ENCODE data around the gene LCE1D. TPM values are rescaled to one million over a fixed set of nuclear protein-coding genes. Genes with fewer than 3 reads are reported as not detected.

The LCE1D gene
- total RNA-seq, 1 donor from 2014 or later: not detected

DNA sequence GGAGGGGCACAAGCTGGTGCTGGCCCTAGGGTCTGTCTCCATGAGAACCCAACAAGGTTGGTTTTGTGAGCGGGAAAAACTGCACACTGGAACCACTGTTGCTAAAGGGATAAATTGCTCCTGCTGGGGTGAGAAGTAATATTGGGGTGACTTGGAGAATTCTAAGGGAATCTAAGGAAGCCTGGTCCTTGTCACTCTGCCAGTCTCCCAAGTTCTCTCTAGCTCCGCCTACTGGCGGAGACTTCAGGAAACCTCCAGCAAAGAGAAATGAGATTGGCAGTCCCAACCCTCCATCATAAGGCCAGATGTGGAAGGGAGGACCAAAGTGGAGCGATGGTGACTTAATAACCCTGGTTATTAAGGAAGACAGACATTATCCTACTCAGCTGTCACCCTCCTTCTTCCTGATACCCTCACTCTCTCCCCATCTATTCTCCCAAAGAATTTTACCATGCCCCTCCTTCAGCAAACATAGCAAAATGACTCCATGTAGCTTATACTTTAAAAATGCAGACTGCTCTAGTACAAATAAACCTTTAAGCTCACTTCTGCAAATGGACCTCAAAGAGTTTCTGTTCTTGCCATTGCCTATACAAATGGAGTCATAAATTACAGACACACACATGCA lies 18.9 kb upstream of the LCE1D start:
- no peak overlapping the region for H3K27ac Mint-ChIP-seq (ENCODE audit: unreplicated experiment)
- H3K9me3 Mint-ChIP-seq (ENCODE audit: unreplicated experiment): no peaks in the 10 kb centered on the region
- H3K4me3 Mint-ChIP-seq (ENCODE audit: unreplicated experiment): no peak overlapping the region
- peaks cover 2% of the 10 kb centered on the region for H3K27me3 Mint-ChIP-seq (ENCODE audit: unreplicated experiment)
- TF ChIP-seq, protein P1, sequence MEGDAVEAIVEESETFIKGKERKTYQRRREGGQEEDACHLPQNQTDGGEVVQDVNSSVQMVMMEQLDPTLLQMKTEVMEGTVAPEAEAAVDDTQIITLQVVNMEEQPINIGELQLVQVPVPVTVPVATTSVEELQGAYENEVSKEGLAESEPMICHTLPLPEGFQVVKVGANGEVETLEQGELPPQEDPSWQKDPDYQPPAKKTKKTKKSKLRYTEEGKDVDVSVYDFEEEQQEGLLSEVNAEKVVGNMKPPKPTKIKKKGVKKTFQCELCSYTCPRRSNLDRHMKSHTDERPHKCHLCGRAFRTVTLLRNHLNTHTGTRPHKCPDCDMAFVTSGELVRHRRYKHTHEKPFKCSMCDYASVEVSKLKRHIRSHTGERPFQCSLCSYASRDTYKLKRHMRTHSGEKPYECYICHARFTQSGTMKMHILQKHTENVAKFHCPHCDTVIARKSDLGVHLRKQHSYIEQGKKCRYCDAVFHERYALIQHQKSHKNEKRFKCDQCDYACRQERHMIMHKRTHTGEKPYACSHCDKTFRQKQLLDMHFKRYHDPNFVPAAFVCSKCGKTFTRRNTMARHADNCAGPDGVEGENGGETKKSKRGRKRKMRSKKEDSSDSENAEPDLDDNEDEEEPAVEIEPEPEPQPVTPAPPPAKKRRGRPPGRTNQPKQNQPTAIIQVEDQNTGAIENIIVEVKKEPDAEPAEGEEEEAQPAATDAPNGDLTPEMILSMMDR (IDR thresholded peaks at IDR 0.05; ENCODE audit: unreplicated experiment): peak; percentile 41
- H3K4me1 Mint-ChIP-seq (ENCODE audit: unreplicated experiment): no peaks in the 10 kb centered on the region
- DNase-seq (ENCODE audit: low spot score): peak; percentile 51
- H3K36me3 Mint-ChIP-seq (ENCODE audit: low read depth, unreplicated experiment): no peaks in the 10 kb centered on the region

DNA sequence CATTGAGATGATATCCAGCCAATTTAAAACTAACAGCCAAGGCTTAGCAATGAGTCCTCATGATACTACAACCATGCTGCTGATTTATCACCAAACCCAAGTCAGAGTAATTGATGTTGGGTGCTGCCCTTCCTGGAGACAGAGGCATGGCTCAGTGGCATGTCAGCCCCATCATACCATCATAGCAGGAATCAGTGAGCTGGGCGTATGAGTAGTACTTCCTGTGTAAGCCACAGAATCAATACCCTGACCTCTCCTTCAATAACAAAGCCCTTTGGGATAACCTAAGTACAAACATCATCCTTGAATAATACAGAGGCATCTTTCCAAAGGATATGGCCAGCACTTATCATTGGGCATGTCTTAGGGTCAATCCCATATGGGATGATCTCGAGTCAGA lies 13.4 kb upstream of the LCE1D start:
- Mint-ChIP-seq H3K4me3 (ENCODE audit: unreplicated experiment) (no peak overlapping the region), H3K36me3 (ENCODE audit: low read depth, unreplicated experiment) (no peaks in the 10 kb centered on the region), H3K27me3 (ENCODE audit: unreplicated experiment) (no peaks in the 10 kb centered on the region), H3K4me1 (ENCODE audit: unreplicated experiment) (peaks cover 1% of the 10 kb centered on the region), H3K27ac (ENCODE audit: unreplicated experiment) (no peak overlapping the region), H3K9me3 (ENCODE audit: unreplicated experiment) (no peaks in the 10 kb centered on the region)
- TF ChIP-seq, protein P1 (IDR thresholded peaks at IDR 0.05; ENCODE audit: unreplicated experiment): no peak
- DNase-seq (ENCODE audit: low spot score): no peak

- H3K27me3 Mint-ChIP-seq (ENCODE audit: unreplicated experiment): no peaks in the 10 kb centered on the region
- DNase-seq (ENCODE audit: low spot score): no peak
- H3K4me3 Mint-ChIP-seq (ENCODE audit: unreplicated experiment): no peak within 1 kb of the TSS
- TF ChIP-seq, protein P1 (IDR thresholded peaks at IDR 0.05; ENCODE audit: unreplicated experiment): no peak
- H3K27ac Mint-ChIP-seq (ENCODE audit: unreplicated experiment): no peak within 1 kb of the TSS
- no peaks in the 10 kb centered on the region for H3K36me3 Mint-ChIP-seq (ENCODE audit: low read depth, unreplicated experiment)
- no peaks in the 10 kb centered on the region for H3K9me3 Mint-ChIP-seq (ENCODE audit: unreplicated experiment)
- peaks cover 2% of the 10 kb centered on the region for H3K4me1 Mint-ChIP-seq (ENCODE audit: unreplicated experiment)
Measured at GRCh38 chr1:152786077-152786476, 10.4 kb upstream of the LCE1D start, which contains the start of gene LCE1E. LCE1E (plus strand) TSS chr1:152786257; CDS start chr1:152787300, 1,043 bp downstream.

DNA sequence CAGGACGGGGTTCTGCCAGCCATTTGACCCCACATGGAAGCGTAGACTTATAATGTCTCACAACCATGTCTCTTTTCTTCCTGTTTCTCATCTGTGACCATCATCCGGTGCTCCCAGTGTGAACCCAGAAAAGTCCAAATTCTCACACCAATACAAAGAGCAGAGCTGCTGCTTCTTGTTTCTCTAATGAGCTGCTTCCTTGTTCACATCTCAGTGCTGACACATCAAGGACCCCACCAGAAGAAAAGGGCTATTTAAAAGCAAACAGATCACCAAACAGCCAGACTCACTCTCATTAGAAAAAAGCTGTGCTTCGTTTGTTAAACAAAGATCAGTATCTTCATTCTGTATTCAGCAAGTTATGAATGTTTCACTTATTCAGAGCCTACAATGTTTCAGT lies 835 bp upstream of the LCE1D start:
- Mint-ChIP-seq H3K9me3 (ENCODE audit: unreplicated experiment) (no peaks in the 10 kb centered on the region), H3K27me3 (ENCODE audit: unreplicated experiment) (no peaks in the 10 kb centered on the region), H3K4me1 (ENCODE audit: unreplicated experiment) (peaks cover 6% of the 10 kb centered on the region), H3K36me3 (ENCODE audit: low read depth, unreplicated experiment) (no peaks in the 10 kb centered on the region), H3K27ac (ENCODE audit: unreplicated experiment) (no peak overlapping the region), H3K4me3 (ENCODE audit: unreplicated experiment) (no peak overlapping the region)
- DNase-seq (ENCODE audit: low spot score): no peak
- TF ChIP-seq, protein P1 (IDR thresholded peaks at IDR 0.05; ENCODE audit: unreplicated experiment): no peak

- H3K36me3 Mint-ChIP-seq (ENCODE audit: low read depth, unreplicated experiment): no peaks in the 10 kb centered on the region
- H3K9me3 Mint-ChIP-seq (ENCODE audit: unreplicated experiment): no peaks in the 10 kb centered on the region
- no peaks in the 10 kb centered on the region for H3K27me3 Mint-ChIP-seq (ENCODE audit: unreplicated experiment)
- TF ChIP-seq, protein P1 (IDR thresholded peaks at IDR 0.05; ENCODE audit: unreplicated experiment): no peak
- no peak overlapping the region for H3K4me3 Mint-ChIP-seq (ENCODE audit: unreplicated experiment)
- no peak overlapping the region for H3K27ac Mint-ChIP-seq (ENCODE audit: unreplicated experiment)
- H3K4me1 Mint-ChIP-seq (ENCODE audit: unreplicated experiment): peaks cover 6% of the 10 kb centered on the region
- DNase-seq (ENCODE audit: low spot score): no peak
Measured at GRCh38 chr1:152801333-152801732, 4.8 kb downstream of the LCE1D start.
